PC-3 (cell line): ENCODE results near the gene GALNT14. TPM values are rescaled to one million over a fixed set of nuclear protein-coding genes. Genes with fewer than 3 reads are reported as not detected.

Experiments used
- ATAC-seq: fragments of 200-7000 bp; cut with Tn5 transposase; 2 replicates; pipeline ENCODE4 v1.9.1; 2020; ENCODE audit warnings: mild to moderate bottlenecking, moderate library complexity
- BruUV-seq: library from RNA; stranded (reverse); fragments of 400-500 nt; replicated peaks from 2 replicates; lab custom pipeline; 2021; lab: Mats Ljungman, UMichigan
- CTCF ChIA-PET: fragments of 300-600 bp; sonication (Branson Sonifier 250); formaldehyde crosslinking; loops from one replicate; lab custom pipeline; 2022; ENCODE audit warnings: antibody characterized with exemption; lab: Charles Lee
- POLR2A ChIA-PET: fragments of 300-600 bp; sonication (Branson Sonifier 250); formaldehyde crosslinking; loops from one replicate; lab custom pipeline; 2022; ENCODE audit warnings: antibody characterized with exemption; ENCODE audit not compliant: unreplicated experiment; lab: Charles Lee
- DNase-seq: peaks from one replicate; pipeline ENCODE4 v3.0.0-alpha.2; 2015
- H2AFZ ChIP-seq: fragments of 300-600 bp; sonication (generic); 2 replicates; pipeline ENCODE4 v1.6.0; 2016; ENCODE audit warnings: antibody characterized with exemption, low read length
- H3F3A ChIP-seq: fragments of 300-600 bp; sonication (generic); one replicate; pipeline ENCODE4 v1.6.0; 2017; ENCODE audit warnings: antibody characterized with exemption, low read length, control low read depth, mild to moderate bottlenecking; ENCODE audit not compliant: unreplicated experiment
- H3K27ac ChIP-seq: fragments of 300-600 bp; sonication (generic); 2 replicates; pipeline ENCODE4 v1.5.1; 2016; ENCODE audit warnings: mild to moderate bottlenecking, low read length
- H3K27me3 ChIP-seq: fragments of 300-600 bp; sonication (generic); 2 replicates; pipeline ENCODE4 v1.6.1; 2016; ENCODE audit warnings: low read length, mixed read lengths
- H3K36me3 ChIP-seq: fragments of 300-600 bp; sonication (generic); 2 replicates; pipeline ENCODE4 v1.6.1; 2016; ENCODE audit warnings: low read depth, mixed run types, low read length, mixed read lengths
- H3K4me1 ChIP-seq: fragments of 300-600 bp; sonication (generic); 2 replicates; pipeline ENCODE4 v1.5.1; 2016; ENCODE audit warnings: low read length; ENCODE audit not compliant: insufficient read depth
- H3K4me2 ChIP-seq: fragments of 300-600 bp; sonication (generic); 2 replicates; pipeline ENCODE4 v1.6.0; 2016; ENCODE audit warnings: low read length
- H3K4me3 ChIP-seq: fragments of 300-600 bp; sonication (generic); 2 replicates; pipeline ENCODE4 v1.5.1; 2016; ENCODE audit warnings: mild to moderate bottlenecking, low read length, mixed read lengths
- H3K79me2 ChIP-seq: fragments of 300-600 bp; sonication (generic); 2 replicates; pipeline ENCODE4 v1.6.1; 2017; ENCODE audit warnings: low read length, mixed read lengths
- H3K9ac ChIP-seq: fragments of 300-600 bp; sonication (generic); 2 replicates; pipeline ENCODE4 v1.6.0; 2016; ENCODE audit warnings: mild to moderate bottlenecking, low read length
- H3K9me2 ChIP-seq: fragments of 300-600 bp; sonication (generic); replicated peaks from 2 replicates; pipeline ENCODE4 v1.6.1; 2016; ENCODE audit warnings: mixed run types, low read length, mixed read lengths
- H3K9me3 ChIP-seq: fragments of 300-600 bp; sonication (generic); 2 replicates; pipeline ENCODE4 v1.6.1; 2016; ENCODE audit warnings: low read length, mixed read lengths
- H4K20me1 ChIP-seq: fragments of 300-600 bp; sonication (generic); 2 replicates; pipeline ENCODE4 v1.6.1; 2016; ENCODE audit warnings: low read length, mixed read lengths
- CTCF ChIP-seq: fragments of 300-600 bp; sonication (generic); conservative IDR thresholded peaks from 2 replicates; pipeline ENCODE4 v1.5.1; 2017; ENCODE audit warnings: antibody characterized with exemption, low read depth, mild to moderate bottlenecking, low read length
- EZH2 ChIP-seq: fragments of 300-600 bp; sonication (generic); IDR thresholded peaks from one replicate; pipeline ENCODE4 v1.6.1; 2017; ENCODE audit warnings: antibody characterized with exemption, mild to moderate bottlenecking, low read length; ENCODE audit not compliant: unreplicated experiment
- EZH2phosphoT487 ChIP-seq: fragments of 300-600 bp; sonication (generic); IDR thresholded peaks from 2 replicates; pipeline ENCODE4 v1.6.1; 2018; ENCODE audit warnings: mild to moderate bottlenecking, antibody characterized with exemption, low read length, borderline replicate concordance
- intact Hi-C: fragments of 100-400 bp; cut with micrococcal nuclease; formaldehyde crosslinking; loops from 2 replicates; pipeline ENCODE4 v1.9.0; 2023
- total RNA-seq: library from RNA; depleted of rRNA; stranded (reverse); fragments of >200 nt; gene quantifications from 2 replicates; pipeline ENCODE4 v1.2.3, GENCODE V29; 2014

The GALNT14 gene
- total RNA-seq, 1 experiment from 2014 or later = 10.2 TPM

DNA sequence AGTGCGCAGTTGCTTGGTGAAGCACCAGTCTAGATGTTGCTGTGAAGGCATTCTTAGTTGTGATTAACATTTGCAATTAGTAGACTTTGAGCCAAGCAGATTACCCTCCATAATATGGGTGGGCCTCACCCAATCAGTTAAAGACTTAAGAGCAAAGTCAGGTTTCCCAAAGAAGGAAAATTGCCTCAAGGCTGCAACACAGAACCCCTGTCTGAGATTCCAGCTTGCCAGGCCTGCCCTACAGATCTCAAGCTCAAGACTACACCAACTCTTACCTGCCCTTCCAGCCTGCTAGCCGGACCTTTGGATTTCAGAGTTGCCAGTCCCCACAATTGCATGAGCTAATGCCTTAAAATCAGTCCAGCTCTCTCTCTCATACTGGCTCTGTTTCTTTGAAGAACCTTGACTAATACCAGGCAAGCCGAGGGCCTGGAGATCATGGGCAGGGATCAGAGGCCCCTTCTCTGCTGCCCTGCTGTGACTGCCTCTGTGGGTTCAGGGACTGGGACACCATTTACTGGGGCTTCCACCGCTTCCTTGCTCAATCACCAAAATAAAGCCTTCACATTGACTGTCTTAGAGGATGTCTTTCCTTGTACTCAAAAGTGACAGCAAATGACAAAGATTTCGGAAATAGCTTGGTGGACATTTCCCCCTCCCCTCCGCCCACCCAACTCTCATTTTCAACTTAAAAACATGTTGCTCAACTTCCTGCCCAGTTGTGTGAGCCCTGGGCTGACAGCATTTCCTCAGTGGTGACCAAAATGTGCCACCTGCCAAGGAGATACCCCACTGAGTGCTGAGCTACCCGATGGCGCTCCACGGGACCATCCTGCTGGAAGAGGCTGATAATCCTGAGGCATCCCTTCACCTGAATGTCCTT lies 86.7 kb downstream of the GALNT14 start:
- ATAC-seq = no peak
- Histone ChIP-seq H3K36me3 (no peaks in the 10 kb centered on the region), H3F3A (no peaks in the 10 kb centered on the region), H3K27ac (no peak overlapping the region), H3K4me1 (peaks cover 12% of the 10 kb centered on the region; the same call in 1 of the 2 replicates), H3K9ac (no peak overlapping the region), H3K9me3 (no peaks in the 10 kb centered on the region), H3K4me3 (no peak overlapping the region), H3K79me2 (no peaks in the 10 kb centered on the region), H4K20me1 (no peaks in the 10 kb centered on the region), H3K9me2 (no peaks in the 10 kb centered on the region), H3K27me3 (no peaks in the 10 kb centered on the region), H2AFZ (no peak overlapping the region), H3K4me2 (no peak overlapping the region)
- CTCF ChIA-PET = no interaction called here
- intact Hi-C loops = no loop called here
- POLR2A ChIA-PET = no interaction called here
- TF ChIP-seq CTCF (no peak), EZH2 (no peak), EZH2phosphoT487 (no peak)
- DNase-seq = no peak
- BruUV-seq = no TSS peak

DNA sequence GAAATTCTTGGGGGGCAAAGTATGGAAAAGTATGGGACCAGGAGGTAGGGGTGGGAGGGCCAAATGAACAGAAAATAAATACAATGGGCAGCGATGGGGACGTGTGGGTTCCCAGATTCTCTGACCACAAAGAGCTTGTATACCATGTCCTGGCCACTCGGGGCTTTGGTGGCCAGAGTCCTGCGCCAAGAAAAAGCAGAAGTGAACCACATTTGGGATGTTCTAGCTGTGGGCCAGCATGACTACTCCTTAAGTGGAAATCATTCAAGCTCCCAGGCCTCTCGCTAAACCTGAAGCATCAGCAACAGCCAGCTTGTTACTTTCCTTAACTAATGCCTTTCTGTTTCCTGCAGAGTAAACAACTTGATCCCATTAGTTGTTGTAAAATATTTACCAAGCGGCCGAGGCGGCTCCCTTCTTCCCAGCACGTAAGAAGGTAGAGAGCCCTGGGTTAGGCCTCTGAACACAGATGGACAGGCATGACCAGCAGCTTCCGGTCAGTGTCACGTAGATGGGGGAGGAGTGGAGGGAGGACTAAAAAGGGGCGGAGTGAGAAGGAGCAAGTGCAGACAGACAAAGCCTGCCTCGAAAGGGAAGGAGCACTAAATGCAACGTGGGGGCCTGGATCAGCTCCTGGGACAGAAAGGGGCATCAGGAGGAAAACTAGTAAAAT lies 88.2 kb downstream of the GALNT14 start:
- Histone ChIP-seq H3K4me2 (no peak overlapping the region), H3K4me1 (peaks cover 8% of the 10 kb centered on the region; the same call in 1 of the 2 replicates), H3K36me3 (no peaks in the 10 kb centered on the region), H3K9ac (no peak overlapping the region), H3K9me3 (no peaks in the 10 kb centered on the region), H3K27ac (no peak overlapping the region), H3K9me2 (no peaks in the 10 kb centered on the region), H3K27me3 (no peaks in the 10 kb centered on the region), H3F3A (no peaks in the 10 kb centered on the region), H3K79me2 (no peaks in the 10 kb centered on the region), H4K20me1 (no peaks in the 10 kb centered on the region), H3K4me3 (no peak overlapping the region), H2AFZ (no peak overlapping the region)
- no peak for DNase-seq
- TF ChIP-seq EZH2phosphoT487 (no peak), EZH2 (no peak), CTCF (no peak)
- POLR2A ChIA-PET = interaction anchor here (0.6 kb wide), 1 partner anchor 14 kb away, joined by 4 read pairs; no protein-coding TSS in a partner anchor
- no peak for ATAC-seq
- CTCF ChIA-PET = no interaction called here
- intact Hi-C loops = no loop called here
- BruUV-seq = no TSS peak
